GM21360 (cell line): Measurements from ENCODE around the gene ROCK2.

Source experiments
- ATAC-seq: cut with Tn5 transposase; IDR thresholded peaks from one replicate; pipeline ENCODE4 v1.9.1; 2021; ENCODE audit warnings: mild to moderate bottlenecking, moderate library complexity; ENCODE audit not compliant: unreplicated experiment

Gene ROCK2

DNA sequence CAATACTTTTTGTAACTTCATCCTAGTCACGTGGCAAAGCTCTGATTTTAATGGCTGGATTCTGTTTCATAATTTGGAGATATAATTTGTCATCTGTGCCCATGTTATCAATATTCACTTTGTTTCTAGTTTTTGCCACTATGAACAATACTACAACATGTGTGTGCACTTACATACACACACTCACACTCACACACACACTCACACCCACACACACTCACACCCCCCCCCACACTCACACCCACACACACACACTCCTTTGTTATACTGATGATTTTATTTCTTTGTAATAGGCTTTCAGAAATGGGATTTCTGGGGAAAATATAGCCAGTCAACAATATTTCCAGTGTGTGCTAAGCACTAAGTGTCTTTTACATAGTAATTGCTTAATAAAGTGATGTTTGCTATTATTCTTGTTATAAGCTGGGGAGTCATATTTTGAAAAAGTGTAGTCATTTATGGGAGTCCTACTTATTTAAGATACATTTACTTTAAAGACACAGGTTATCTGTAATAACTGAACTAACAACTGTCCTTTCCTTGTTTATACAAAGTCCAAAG lies 22.8 kb upstream of the ROCK2 start:
- no peak for ATAC-seq

DNA sequence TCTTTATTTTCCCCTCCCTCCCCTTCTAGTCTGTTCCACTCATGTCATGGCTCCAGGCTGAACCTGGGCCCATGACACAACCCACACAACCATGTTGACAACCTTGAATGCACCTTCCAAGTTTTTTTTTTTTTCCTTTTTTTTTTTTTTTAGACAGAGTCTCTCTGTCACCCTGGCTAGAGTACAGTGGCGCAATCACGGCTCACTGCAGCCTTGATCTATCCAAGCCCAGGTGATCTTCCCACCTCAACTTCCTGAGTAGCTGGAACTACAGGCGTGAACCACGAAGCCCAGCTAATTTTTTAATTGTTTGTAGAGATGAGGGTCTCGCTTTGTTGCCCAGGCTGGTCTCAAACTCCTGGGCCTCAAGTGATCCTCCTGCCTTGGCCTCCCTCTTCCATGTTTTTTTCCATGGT lies 21.9 kb upstream of the ROCK2 start:
- ATAC-seq, result no peak

DNA sequence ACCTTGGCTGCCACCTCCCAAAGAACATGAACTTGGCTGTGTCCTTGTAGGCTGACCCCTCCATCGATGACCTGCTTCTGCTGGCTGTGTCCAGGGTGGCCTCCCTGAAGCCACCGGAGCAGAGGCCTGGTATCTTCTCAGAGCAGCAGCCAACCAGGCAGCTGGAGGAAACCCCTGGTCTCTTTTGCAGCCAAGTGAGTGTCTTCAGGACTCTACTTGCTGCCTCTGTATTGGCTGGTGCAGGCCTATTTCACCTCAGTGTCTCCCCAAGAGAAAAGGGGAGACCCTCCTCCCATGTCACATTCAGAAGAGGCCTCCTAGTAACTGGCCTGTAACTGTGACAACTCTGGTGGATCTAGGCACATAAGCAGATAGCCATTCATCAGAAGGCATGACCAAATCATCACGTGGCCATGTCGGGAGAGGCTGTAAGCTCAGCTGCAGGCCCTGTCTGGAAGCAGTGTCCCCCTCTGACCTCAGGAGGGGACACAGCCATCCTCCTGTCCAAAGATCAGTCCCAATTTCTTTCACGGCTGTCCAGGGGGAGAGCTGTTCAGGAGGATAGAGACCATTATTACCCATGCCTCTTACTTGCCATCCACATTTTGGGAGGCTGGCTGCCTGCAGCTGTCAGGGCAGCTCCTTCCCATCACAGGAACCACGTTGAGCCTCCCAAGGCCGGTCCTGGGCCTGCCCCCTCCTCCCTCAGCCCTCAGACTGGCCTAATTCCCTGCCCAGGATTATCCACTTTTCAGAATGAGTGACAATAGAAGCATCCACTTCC lies 20.9 kb upstream of the ROCK2 start:
- no peak for ATAC-seq

- ATAC-seq, result no peak
Measured at GRCh38 chr2:11364565-11364887, 20.1 kb upstream of the ROCK2 start.

GRCh38 chr2:11363868-11364564 lies 19.6 kb upstream of the ROCK2 start:
- ATAC-seq, result no peak

- ATAC-seq, result no peak
Measured at GRCh38 chr2:11359865-11360264, 15.4 kb upstream of the ROCK2 start.

DNA sequence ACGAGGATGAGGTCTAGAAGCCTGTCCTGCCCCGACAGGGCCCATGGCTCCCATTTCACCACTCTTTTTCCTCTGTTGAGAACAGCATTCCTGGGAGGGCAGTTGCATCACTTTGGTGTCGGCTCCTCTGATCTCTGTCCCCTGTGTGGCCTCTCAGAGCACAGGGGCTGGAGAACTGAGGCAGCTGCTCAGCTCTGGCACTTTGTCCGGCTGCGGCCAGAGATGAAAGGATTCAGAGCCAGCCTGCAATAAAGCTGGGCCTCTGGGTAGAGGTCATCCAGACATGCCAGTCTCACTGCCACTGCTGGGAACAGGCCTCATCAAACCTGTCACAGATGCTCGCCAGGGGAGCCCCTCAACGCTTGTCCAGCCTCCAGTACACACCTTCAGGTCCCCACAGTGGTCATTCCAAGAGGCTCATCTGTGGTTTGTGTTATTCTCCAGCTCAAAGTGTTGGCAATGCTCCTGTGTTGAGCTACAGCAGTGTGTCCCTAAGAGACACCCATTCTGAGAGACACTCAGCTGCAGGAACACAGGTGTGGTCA lies 13.1 kb upstream of the ROCK2 start:
- no peak for ATAC-seq

- no peak for ATAC-seq
Measured at GRCh38 chr2:11356764-11357163, 12.3 kb upstream of the ROCK2 start.

DNA sequence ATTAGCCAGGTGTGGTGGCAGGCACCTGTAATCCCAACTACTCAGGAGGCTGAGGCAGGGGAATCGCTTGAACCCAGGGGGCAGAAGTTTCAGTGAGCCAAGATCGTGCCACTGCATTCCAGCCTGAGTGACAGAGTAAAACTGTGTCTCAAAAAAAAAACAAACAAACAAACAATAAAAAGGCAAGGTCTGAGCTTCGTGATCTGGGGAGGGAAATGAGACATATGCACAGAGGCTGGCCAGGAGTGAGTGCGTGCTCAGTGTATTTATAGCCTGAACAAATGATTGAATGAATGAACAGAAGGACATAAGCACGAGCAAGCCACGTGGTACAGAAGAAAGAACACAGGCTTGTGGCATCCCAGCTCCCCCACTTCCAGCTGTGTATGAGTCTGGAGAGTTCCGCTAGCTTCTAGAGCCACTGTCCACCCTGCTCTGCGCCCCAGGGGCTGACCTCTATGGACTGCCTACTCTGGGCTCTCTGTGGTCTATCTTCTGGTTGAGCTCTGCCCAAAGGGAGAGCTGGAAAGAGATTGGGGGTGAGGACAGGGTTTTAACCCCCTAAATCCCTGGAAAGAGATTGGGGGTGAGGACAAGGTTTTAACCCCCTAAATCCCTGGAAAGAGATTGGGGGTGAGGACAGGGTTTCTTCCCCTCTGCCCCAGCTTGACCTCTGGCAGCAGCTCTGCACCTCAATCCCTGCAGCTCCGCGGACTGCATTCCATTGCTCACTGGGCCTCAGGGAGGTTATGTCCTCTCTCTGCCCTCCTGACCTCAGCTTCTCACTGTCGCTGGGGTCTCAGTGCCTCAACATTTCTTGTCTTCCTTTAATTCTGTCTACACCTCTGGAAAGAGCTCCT lies 11.0 kb upstream of the ROCK2 start:
- ATAC-seq, result no peak

- no peak for ATAC-seq
Measured at GRCh38 chr2:11354363-11355154, 10.1 kb upstream of the ROCK2 start.

GRCh38 chr2:11352781-11353537 lies 8.5 kb upstream of the ROCK2 start:
- no peak for ATAC-seq

- no peak for ATAC-seq
Measured at GRCh38 chr2:11348209-11348749, 3.8 kb upstream of the ROCK2 start.

- no peak for ATAC-seq
Measured at GRCh38 chr2:11347403-11347959, 3.0 kb upstream of the ROCK2 start.

DNA sequence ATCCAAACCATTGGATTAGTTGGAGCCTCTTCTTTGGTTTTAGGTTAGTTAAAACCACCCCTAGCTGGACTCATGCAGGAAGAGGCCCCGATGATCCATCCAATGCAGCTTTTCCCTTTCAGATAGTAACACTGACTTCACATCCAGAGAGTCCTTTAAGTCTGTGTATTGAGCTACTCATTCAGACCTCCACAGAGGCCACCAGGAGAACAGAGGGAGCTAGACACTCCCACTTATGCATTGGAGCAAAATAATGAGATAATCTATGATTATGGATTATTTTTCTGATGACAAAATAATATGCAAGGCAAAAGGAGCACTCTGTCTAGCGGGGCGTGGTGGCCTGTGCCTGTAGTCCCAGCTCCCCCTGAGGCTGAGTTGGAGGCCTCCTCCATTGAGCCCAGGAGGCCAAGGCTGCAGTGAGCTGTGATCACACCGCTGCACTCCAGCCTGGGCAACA lies 1.6 kb upstream of the ROCK2 start:
- ATAC-seq, result no peak

DNA sequence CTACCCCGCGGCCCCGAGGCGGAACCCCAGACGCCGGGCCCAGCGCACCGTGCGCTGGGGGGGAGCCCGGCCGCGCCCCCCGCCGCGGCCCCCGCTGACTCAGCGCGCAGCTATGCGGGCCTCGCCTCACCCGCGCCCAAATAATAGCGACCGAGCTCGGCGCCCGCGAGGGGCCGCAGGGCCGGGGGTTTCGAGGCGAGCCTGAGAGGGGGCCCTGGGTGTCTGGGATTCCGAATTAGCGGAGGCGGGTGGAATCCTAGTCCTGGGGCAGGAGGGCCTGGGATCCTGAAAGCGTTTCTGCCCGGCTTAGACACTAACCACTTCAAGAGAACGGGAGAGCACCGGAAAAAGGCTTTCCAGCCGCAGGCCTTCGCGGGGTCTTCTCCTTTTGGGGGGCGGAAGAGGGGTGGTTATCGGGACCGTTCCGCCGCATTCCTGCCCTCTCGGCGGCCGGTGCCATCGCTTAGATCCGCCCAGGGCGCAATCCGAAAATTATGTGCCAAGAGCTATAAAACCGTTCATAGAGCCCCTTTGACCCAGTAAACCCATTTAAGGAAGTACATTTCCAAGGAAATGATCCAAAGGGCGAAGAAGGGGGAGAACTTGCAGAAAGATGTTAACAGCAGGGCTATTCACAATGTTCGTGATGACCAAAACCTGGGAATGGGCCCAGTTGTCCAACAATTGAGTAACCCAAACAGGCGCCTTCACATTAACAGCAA lies 681 bp upstream of the ROCK2 start:
- ATAC-seq, result peak; percentile 34

GRCh38 chr2:11343650-11344341 lies 640 bp downstream of the ROCK2 start:
- peak; percentile 31 for ATAC-seq

DNA sequence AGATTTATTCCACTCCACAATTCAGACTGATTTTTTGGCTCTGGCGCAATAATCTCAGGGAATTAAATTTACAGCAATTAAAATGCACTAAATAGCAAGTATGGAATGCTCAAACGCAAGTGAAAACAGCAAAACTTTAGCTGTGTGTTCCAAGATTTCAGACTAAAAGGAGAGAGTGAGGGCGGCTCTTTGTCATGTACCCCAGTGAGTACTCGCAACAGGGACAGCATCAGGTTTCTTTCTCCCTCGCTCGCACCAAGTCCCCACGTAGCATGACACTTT lies 1.1 kb downstream of the ROCK2 start:
- peak; percentile 25 for ATAC-seq
